Measurements from ENCODE around the gene NDOR1.

DNA sequence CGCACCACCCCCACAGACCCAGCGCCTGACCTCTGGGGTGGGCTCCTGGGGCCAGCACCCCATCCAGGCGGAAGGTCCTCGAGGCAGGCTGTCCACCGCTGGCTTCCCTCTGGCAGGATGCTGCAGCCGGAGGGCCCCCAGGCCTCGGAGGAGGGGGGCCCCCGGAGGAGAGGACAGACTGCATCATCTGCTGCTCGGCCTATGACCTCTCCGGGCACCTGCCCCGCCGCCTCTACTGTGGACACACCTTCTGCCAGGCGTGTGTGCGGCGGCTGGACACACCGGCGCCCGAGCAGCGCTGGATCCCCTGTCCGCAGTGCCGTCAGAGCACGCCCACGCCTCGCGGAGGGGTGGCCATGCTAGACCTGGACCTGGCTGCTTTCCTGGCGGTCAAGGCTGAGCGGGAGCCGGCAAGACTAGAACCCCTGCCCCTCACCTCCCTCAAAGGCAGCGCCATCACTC lies 23.0 kb downstream of the NDOR1 start:
- no peak for TF ChIP-seq EZH2 (IDR thresholded peaks at IDR 0.05; ENCODE audit: borderline replicate concordance, low read length)
- TF ChIP-seq, protein P1, sequence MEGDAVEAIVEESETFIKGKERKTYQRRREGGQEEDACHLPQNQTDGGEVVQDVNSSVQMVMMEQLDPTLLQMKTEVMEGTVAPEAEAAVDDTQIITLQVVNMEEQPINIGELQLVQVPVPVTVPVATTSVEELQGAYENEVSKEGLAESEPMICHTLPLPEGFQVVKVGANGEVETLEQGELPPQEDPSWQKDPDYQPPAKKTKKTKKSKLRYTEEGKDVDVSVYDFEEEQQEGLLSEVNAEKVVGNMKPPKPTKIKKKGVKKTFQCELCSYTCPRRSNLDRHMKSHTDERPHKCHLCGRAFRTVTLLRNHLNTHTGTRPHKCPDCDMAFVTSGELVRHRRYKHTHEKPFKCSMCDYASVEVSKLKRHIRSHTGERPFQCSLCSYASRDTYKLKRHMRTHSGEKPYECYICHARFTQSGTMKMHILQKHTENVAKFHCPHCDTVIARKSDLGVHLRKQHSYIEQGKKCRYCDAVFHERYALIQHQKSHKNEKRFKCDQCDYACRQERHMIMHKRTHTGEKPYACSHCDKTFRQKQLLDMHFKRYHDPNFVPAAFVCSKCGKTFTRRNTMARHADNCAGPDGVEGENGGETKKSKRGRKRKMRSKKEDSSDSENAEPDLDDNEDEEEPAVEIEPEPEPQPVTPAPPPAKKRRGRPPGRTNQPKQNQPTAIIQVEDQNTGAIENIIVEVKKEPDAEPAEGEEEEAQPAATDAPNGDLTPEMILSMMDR (conservative IDR thresholded peaks at IDR 0.05 in 1 of 2, IDR thresholded peaks at IDR 0.05 in 1 of 2; ENCODE audit: extremely low read depth in 1 of 2, insufficient read depth in 1 of 2, low read depth in 1 of 2, low read length in 2 of 2), result no peak
